Measurements from ENCODE around the gene PURB.

GRCh38 chr7:44887293-44887692 is 2.0 kb upstream of the PURB start:
- TF ChIP-seq CTCF (IDR thresholded peaks at IDR 0.05; ENCODE audit: low read length), result no peak
- no peak for TF ChIP-seq EZH2phosphoT487 (IDR thresholded peaks at IDR 0.05; ENCODE audit: low read length)
